ENCODE data around the gene TAF10. TPM values are rescaled to one million over a fixed set of nuclear protein-coding genes. Genes with fewer than 3 reads are reported as not detected.
A peak's percentile ranks its signal among the peaks of the same experiment; 100 is the strongest.

Gene TAF10
- total RNA-seq, 1 donor from 2014 or later: 113 TPM

GRCh38 chr11:6579681-6580080, 32.3 kb downstream of the TAF10 start:
- H3K36me3 ChIP-seq (ENCODE audit: insufficient read depth, low read length): no peaks in the 10 kb centered on the region
- H3K4me3 Mint-ChIP-seq (ENCODE audit: unreplicated experiment): no peak overlapping the region
- H3K36me3 Mint-ChIP-seq (ENCODE audit: low read depth, unreplicated experiment): peaks cover 23% of the 10 kb centered on the region
- peaks cover 12% of the 10 kb centered on the region for H3K4me1 Mint-ChIP-seq (ENCODE audit: low read depth, unreplicated experiment)
- peaks cover 10% of the 10 kb centered on the region for H3K79me2 ChIP-seq (ENCODE audit: insufficient read depth, low read length)
- H3K4me2 ChIP-seq (ENCODE audit: low read length): no peak overlapping the region
- H3K4me1 ChIP-seq (ENCODE audit: insufficient read depth, low read length): peaks cover 8% of the 10 kb centered on the region
- H3K9ac ChIP-seq (ENCODE audit: low read length): no peak overlapping the region
- DNase-seq (ENCODE audit: low read depth): no peak
- H3K4me3 ChIP-seq (ENCODE audit: insufficient read depth, low read depth, low read length): no peak overlapping the region
- H4K20me1 ChIP-seq (ENCODE audit: insufficient read depth, low read length): peaks cover 3% of the 10 kb centered on the region
- no peak overlapping the region for H2AFZ ChIP-seq (ENCODE audit: low read depth, low read length)
- no peak for FAIRE-seq
- no peak overlapping the region for H3K27ac Mint-ChIP-seq (ENCODE audit: unreplicated experiment)
- peaks cover 3% of the 10 kb centered on the region for H3K9me3 ChIP-seq (ENCODE audit: insufficient read depth, low read depth, low read length)
- H3K27me3 ChIP-seq (ENCODE audit: insufficient read depth, low read length): no peaks in the 10 kb centered on the region
- H3K27ac ChIP-seq (ENCODE audit: low read depth, low read length): no peak overlapping the region
- H3K27me3 Mint-ChIP-seq (ENCODE audit: low read depth, unreplicated experiment): no peaks in the 10 kb centered on the region
- no peak for TF ChIP-seq EZH2 (IDR thresholded peaks at IDR 0.05; ENCODE audit: insufficient read depth, low read length)
- no peak for TF ChIP-seq CTCF (IDR thresholded peaks at IDR 0.05; ENCODE audit: insufficient read depth, low read depth, low read length)
- H3K9me3 Mint-ChIP-seq (ENCODE audit: unreplicated experiment): peaks cover 14% of the 10 kb centered on the region

DNA sequence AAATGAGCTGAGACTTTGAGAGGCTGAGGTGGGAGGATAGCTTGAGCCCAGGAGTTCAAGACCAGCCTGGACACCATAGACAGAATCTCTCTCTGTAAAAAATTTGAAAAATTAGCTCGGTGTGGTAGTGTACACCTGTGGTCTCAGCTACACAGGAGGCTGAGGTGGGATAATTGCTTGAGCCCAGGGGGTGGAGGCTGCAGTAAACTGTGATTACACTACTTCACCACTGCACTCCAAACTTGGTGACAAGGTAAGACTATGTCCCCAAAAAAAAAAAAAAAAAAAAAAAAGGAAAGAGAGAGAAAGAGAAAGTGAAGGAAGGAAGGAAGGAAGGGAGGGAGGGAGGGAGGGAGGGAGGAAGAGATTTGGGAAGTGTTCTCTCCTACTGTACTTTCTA, 33.9 kb downstream of the TAF10 start:
- Mint-ChIP-seq H3K27me3 (ENCODE audit: low read depth, unreplicated experiment) (no peaks in the 10 kb centered on the region), H3K4me1 (ENCODE audit: low read depth, unreplicated experiment) (peaks cover 12% of the 10 kb centered on the region), H3K27ac (ENCODE audit: unreplicated experiment) (no peak overlapping the region), H3K36me3 (ENCODE audit: low read depth, unreplicated experiment) (peaks cover 12% of the 10 kb centered on the region), H3K9me3 (ENCODE audit: unreplicated experiment) (peaks cover 6% of the 10 kb centered on the region), H3K4me3 (ENCODE audit: unreplicated experiment) (no peak overlapping the region)
- Histone ChIP-seq H4K20me1 (ENCODE audit: insufficient read depth, low read length) (peaks cover 3% of the 10 kb centered on the region), H3K9ac (ENCODE audit: low read length) (no peak overlapping the region), H3K9me3 (ENCODE audit: insufficient read depth, low read depth, low read length) (no peaks in the 10 kb centered on the region), H3K4me1 (ENCODE audit: insufficient read depth, low read length) (peaks cover 8% of the 10 kb centered on the region), H3K27me3 (ENCODE audit: insufficient read depth, low read length) (no peaks in the 10 kb centered on the region), H3K79me2 (ENCODE audit: insufficient read depth, low read length) (peaks cover 9% of the 10 kb centered on the region), H3K4me2 (ENCODE audit: low read length) (no peak overlapping the region), H3K27ac (ENCODE audit: low read depth, low read length) (no peak overlapping the region), H2AFZ (ENCODE audit: low read depth, low read length) (no peak overlapping the region), H3K4me3 (ENCODE audit: insufficient read depth, low read depth, low read length) (no peak overlapping the region), H3K36me3 (ENCODE audit: insufficient read depth, low read length) (no peaks in the 10 kb centered on the region)
- DNase-seq (ENCODE audit: low read depth): no peak
- TF ChIP-seq CTCF (IDR thresholded peaks at IDR 0.05; ENCODE audit: insufficient read depth, low read depth, low read length) (no peak), EZH2 (IDR thresholded peaks at IDR 0.05; ENCODE audit: insufficient read depth, low read length) (no peak)
- FAIRE-seq: no peak

DNA sequence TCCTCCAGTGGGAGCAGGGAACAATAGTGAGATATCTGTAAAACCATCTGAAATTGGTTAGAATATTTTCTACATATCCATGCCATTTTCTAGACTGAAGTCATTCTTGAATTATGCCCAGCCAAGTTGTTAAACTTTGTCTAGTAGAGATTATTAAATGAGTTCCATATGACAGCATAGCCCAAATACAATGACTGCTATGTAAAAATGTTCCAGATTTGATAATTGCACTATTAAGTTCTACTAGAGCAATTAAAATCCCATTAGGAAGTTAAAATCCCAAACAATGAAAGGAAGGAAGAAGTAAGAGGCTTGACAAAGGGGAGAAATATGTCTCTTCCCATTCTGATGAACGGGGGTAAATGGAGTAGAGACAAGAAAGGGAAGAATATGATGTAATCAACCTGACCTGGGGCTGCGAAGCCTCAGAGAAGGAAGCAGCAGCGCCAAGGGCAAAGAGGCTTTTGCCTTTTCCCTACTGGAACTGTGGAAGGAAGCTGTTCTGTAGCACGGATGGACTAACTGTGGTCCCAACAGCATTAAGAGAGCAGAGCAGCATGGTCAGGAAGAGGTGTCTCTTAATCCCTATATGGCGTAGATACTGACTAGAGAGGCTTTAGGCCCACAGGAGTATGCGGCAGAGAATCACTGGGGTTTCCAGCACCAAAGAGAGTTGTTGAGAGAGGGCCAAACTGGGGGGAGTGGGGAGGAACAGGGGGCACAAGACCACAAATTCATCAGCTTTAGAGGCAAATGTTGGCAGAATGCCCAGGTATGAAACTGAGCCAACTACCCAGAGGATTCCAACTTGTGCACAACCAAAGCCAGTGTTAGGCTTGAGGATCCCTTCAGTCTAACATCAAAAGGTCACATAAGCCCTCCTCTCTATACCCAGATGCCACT, 35.3 kb downstream of the TAF10 start:
- FAIRE-seq: no peak
- H3K4me1 Mint-ChIP-seq (ENCODE audit: low read depth, unreplicated experiment): peaks cover 19% of the 10 kb centered on the region

More for the DNA sequence above, 35.3 kb downstream of the TAF10 start:
- Histone ChIP-seq H3K27me3 (ENCODE audit: insufficient read depth, low read length) (no peaks in the 10 kb centered on the region), H3K9me3 (ENCODE audit: insufficient read depth, low read depth, low read length) (no peaks in the 10 kb centered on the region), H3K27ac (ENCODE audit: low read depth, low read length) (no peak overlapping the region), H4K20me1 (ENCODE audit: insufficient read depth, low read length) (peaks cover 6% of the 10 kb centered on the region), H3K79me2 (ENCODE audit: insufficient read depth, low read length) (no peaks in the 10 kb centered on the region), H3K4me2 (ENCODE audit: low read length) (peak overlapping the region; percentile 25), H3K9ac (ENCODE audit: low read length) (no peak overlapping the region), H3K4me1 (ENCODE audit: insufficient read depth, low read length) (peaks cover 13% of the 10 kb centered on the region), H2AFZ (ENCODE audit: low read depth, low read length) (no peak overlapping the region), H3K36me3 (ENCODE audit: insufficient read depth, low read length) (no peaks in the 10 kb centered on the region), H3K4me3 (ENCODE audit: insufficient read depth, low read depth, low read length) (no peak overlapping the region)
- no peak overlapping the region for H3K4me3 Mint-ChIP-seq (ENCODE audit: unreplicated experiment)
- no peak overlapping the region for H3K27ac Mint-ChIP-seq (ENCODE audit: unreplicated experiment)
- peaks cover 13% of the 10 kb centered on the region for H3K36me3 Mint-ChIP-seq (ENCODE audit: low read depth, unreplicated experiment)
- peak; percentile 75 for DNase-seq (ENCODE audit: low read depth)
- TF ChIP-seq EZH2 (IDR thresholded peaks at IDR 0.05; ENCODE audit: insufficient read depth, low read length) (no peak), CTCF (IDR thresholded peaks at IDR 0.05; ENCODE audit: insufficient read depth, low read depth, low read length) (no peak)
- H3K9me3 Mint-ChIP-seq (ENCODE audit: unreplicated experiment): peaks cover 4% of the 10 kb centered on the region
- H3K27me3 Mint-ChIP-seq (ENCODE audit: low read depth, unreplicated experiment): no peaks in the 10 kb centered on the region
